Endodermal cell (in vitro differentiated cells): ENCODE data around the gene TTC21A. TPM values are rescaled to one million over a fixed set of nuclear protein-coding genes. Genes with fewer than 3 reads are reported as not detected.

Experiments
- DNase-seq: peaks from one replicate; pipeline ENCODE4 v3.0.0-alpha.2; 2017
- H3K27ac ChIP-seq: 2 replicates; pipeline ENCODE4 v1.5.1; 2013; ENCODE audit warnings: mild to moderate bottlenecking, low read depth, low read length, moderate library complexity
- H3K27me3 ChIP-seq: 2 replicates; pipeline ENCODE4 v1.6.1; 2013; ENCODE audit warnings: mild to moderate bottlenecking, low read length, moderate library complexity; ENCODE audit not compliant: insufficient read depth, control insufficient read depth, poor library complexity, severe bottlenecking
- H3K36me3 ChIP-seq: 2 replicates; pipeline ENCODE4 v1.7.0; 2013; ENCODE audit warnings: mild to moderate bottlenecking, low read length, moderate library complexity; ENCODE audit not compliant: control insufficient read depth, insufficient read depth
- H3K4me1 ChIP-seq: one replicate; pipeline ENCODE4 v1.7.0; 2013; ENCODE audit warnings: low read length; ENCODE audit not compliant: control insufficient read depth, insufficient read depth
- H3K4me3 ChIP-seq: 2 replicates; pipeline ENCODE4 v1.5.1; 2013; ENCODE audit warnings: mild to moderate bottlenecking, low read length, moderate library complexity
- H3K9ac ChIP-seq: 2 replicates; pipeline ENCODE4 v1.6.1; 2013; ENCODE audit warnings: mild to moderate bottlenecking, low read length, moderate library complexity; ENCODE audit not compliant: poor library complexity, severe bottlenecking; ENCODE audit errors: extremely low read depth
- H3K9me3 ChIP-seq: 2 replicates; pipeline ENCODE4 v1.6.1; 2013; ENCODE audit warnings: mild to moderate bottlenecking, low read length, moderate library complexity; ENCODE audit not compliant: control insufficient read depth
- H3K27ac Mint-ChIP-seq: 2 replicates; pipeline ENCODE4 v1.8.0; 2020; ENCODE audit warnings: mixed read lengths
- H3K27me3 Mint-ChIP-seq: 2 replicates; pipeline ENCODE4 v1.8.0; 2021; ENCODE audit warnings: mild to moderate bottlenecking, mixed read lengths; ENCODE audit not compliant: insufficient read depth
- H3K36me3 Mint-ChIP-seq: 2 replicates; pipeline ENCODE4 v1.8.0; 2020; ENCODE audit warnings: low read depth, mixed read lengths
- H3K4me1 Mint-ChIP-seq: 2 replicates; pipeline ENCODE4 v1.8.0; 2020; ENCODE audit warnings: mixed read lengths
- H3K4me3 Mint-ChIP-seq: 2 replicates; pipeline ENCODE4 v1.8.0; 2020; ENCODE audit warnings: mild to moderate bottlenecking, moderate library complexity, mixed read lengths
- H3K9me3 Mint-ChIP-seq: 2 replicates; pipeline ENCODE4 v1.8.0; 2020; ENCODE audit warnings: mild to moderate bottlenecking, mixed read lengths
- CTCF ChIP-seq: fragments of 200-600 bp; sonication (generic); conservative IDR thresholded peaks from 2 replicates; pipeline ENCODE4 v1.5.0; 2021; ENCODE audit warnings: antibody characterized with exemption, mild to moderate bottlenecking
- WGBS, 2 experiments: methylation state at CpG; one replicate each; pipeline versions ENCODE4 v1.1.5 to v1.1.7; 2013; ENCODE audit warnings: missing lambda C conversion rate in 2 of 2, mixed read lengths in 1 of 2; ENCODE audit not compliant: insufficient coverage in 1 of 2, insufficient read length in 1 of 2; 5-methylcytosine and 5-hydroxymethylcytosine counted together
- total RNA-seq, 2 donors: library from RNA; stranded (reverse); fragmentation: NEBNext Ultra II Directional in 1 of 2; extraction: Animal tissue kit (Norgen Biotek cat#: 25700) in 1 of 2; gene quantifications; 2 replicates in 1 of 2; 3 replicates in 1 of 2; pipeline ENCODE4 v1.2.1, GENCODE V29; 2021

The TTC21A gene
- total RNA-seq, 2 donors from 2014 or later = 5.7 to 5.8 TPM

- no peak overlapping the region for H3K4me3 ChIP-seq
Measured at GRCh38 chr3:39156421-39156820, 48.9 kb downstream of the TTC21A start.

GRCh38 chr3:39157359-39157758 is 49.9 kb downstream of the TTC21A start:
- Histone ChIP-seq H3K9me3 (no peaks in the 10 kb centered on the region), H3K36me3 (no peaks in the 10 kb centered on the region), H3K27ac (no peak overlapping the region), H3K27me3 (no peaks in the 10 kb centered on the region), H3K4me3 (no peak overlapping the region), H3K9ac (no peak overlapping the region), H3K4me1 (peaks cover 21% of the 10 kb centered on the region)
- Mint-ChIP-seq H3K36me3 (no peaks in the 10 kb centered on the region), H3K27me3 (no peaks in the 10 kb centered on the region), H3K4me1 (peaks cover 42% of the 10 kb centered on the region), H3K4me3 (no peak overlapping the region), H3K27ac (no peak overlapping the region), H3K9me3 (no peaks in the 10 kb centered on the region)
- no peak for DNase-seq
- no peak for TF ChIP-seq CTCF
- 94 to 96% methylated on average over 4 to 6 of the region's 7 CpGs for WGBS, 2 experiments

More at GRCh38 chr3:39156421-39156820, 48.9 kb downstream of the TTC21A start:
- no peak overlapping the region for H3K27ac Mint-ChIP-seq
- Histone ChIP-seq H3K9me3 (no peaks in the 10 kb centered on the region), H3K27me3 (no peaks in the 10 kb centered on the region), H3K27ac (no peak overlapping the region), H3K4me1 (peaks cover 21% of the 10 kb centered on the region), H3K36me3 (no peaks in the 10 kb centered on the region), H3K9ac (no peak overlapping the region)
- peaks cover 51% of the 10 kb centered on the region for H3K4me1 Mint-ChIP-seq
- no peak for TF ChIP-seq CTCF
- no peak for DNase-seq
- H3K9me3 Mint-ChIP-seq = no peaks in the 10 kb centered on the region
- no peaks in the 10 kb centered on the region for H3K36me3 Mint-ChIP-seq
- no peak overlapping the region for H3K4me3 Mint-ChIP-seq
- no peaks in the 10 kb centered on the region for H3K27me3 Mint-ChIP-seq
- 93% methylated on average over 4 of the region's 4 CpGs for WGBS, 2 experiments

- Mint-ChIP-seq H3K9me3 (peaks cover 7% of the 10 kb centered on the region), H3K4me3 (no peak overlapping the region), H3K4me1 (peaks cover 38% of the 10 kb centered on the region), H3K36me3 (no peaks in the 10 kb centered on the region), H3K27ac (peak overlapping the region; percentile 16), H3K27me3 (no peaks in the 10 kb centered on the region)
- Histone ChIP-seq H3K4me1 (peaks cover 21% of the 10 kb centered on the region), H3K9ac (no peak overlapping the region), H3K36me3 (no peaks in the 10 kb centered on the region), H3K9me3 (peaks cover 6% of the 10 kb centered on the region), H3K27ac (peak overlapping the region; percentile 49), H3K4me3 (no peak overlapping the region), H3K27me3 (no peaks in the 10 kb centered on the region)
- TF ChIP-seq CTCF = no peak
- 82% methylated on average over 4 of the region's 5 CpGs; no CpG with 5 or more reads in 1 of the 2 experiments for WGBS, 2 experiments
- no peak for DNase-seq
Measured at GRCh38 chr3:39158148-39158715, 50.8 kb downstream of the TTC21A start.
